HepG2 (cell line): ENCODE measurements around the gene ATP8B1. TPM values are rescaled to one million over a fixed set of nuclear protein-coding genes. Genes with fewer than 3 reads are reported as not detected.

Experiments
- ATAC-seq: fragments of 200-7000 bp; cut with Tn5 transposase; 3 replicates; pipeline ENCODE4 v1.9.1; 2020; ENCODE audit warnings: mild to moderate bottlenecking, moderate library complexity
- BruUV-seq: library from RNA; stranded (reverse); fragments of 400-500 nt; replicated peaks from 2 replicates; lab custom pipeline; 2021; lab: Mats Ljungman, UMichigan
- CTCF ChIA-PET: fragments of 300-600 bp; formaldehyde crosslinking; extraction: SDS; loops from one replicate; lab custom pipeline; 2021; ENCODE audit warnings: low total read pairs, inconsistent platforms, low intra/inter-chr PET ratio; lab: Yijun Ruan, JAX
- POLR2A ChIA-PET: fragments of 350-600 bp; sonication (Branson Sonifier 250); formaldehyde crosslinking; loops from one replicate; lab custom pipeline; 2020; ENCODE audit warnings: antibody characterized with exemption, inconsistent platforms; lab: Yijun Ruan, JAX
- DNase-seq: peaks from one replicate; pipeline ENCODE4 v3.0.0-alpha.2; 2015; ENCODE audit warnings: low spot score
- FAIRE-seq: peaks from 3 replicates; lab custom pipeline; 2011; peaks lifted over from hg19 to GRCh38; lab: Jason Lieb, UNC
- H2AFZ ChIP-seq: one replicate; pipeline ENCODE4 v1.6.1; 2011; ENCODE audit warnings: low read length, inconsistent platforms
- H3K27ac ChIP-seq: fragments of 300-600 bp; 3 replicates; pipeline ENCODE4 v1.8.0; 2011; ENCODE audit warnings: mixed run types, mild to moderate bottlenecking, mixed read lengths, low read length, inconsistent platforms; ENCODE audit not compliant: insufficient read depth; ENCODE audit errors: extremely low read length
- H3K27me3 ChIP-seq, 2 experiments: fragments of 200-600 bp in 1 of 2; 2 replicates in 1 of 2; 3 replicates in 1 of 2; pipeline versions ENCODE4 v1.6.0 to v1.8.0; 2011; ENCODE audit warnings: low read length in 2 of 2, mild to moderate bottlenecking in 2 of 2, moderate library complexity in 2 of 2, inconsistent platforms in 1 of 2; ENCODE audit not compliant: insufficient read depth in 2 of 2, control insufficient read depth in 1 of 2
- H3K36me3 ChIP-seq, 2 experiments: fragments of 200-600 bp in 1 of 2; replicated peaks in 1 of 2; 2 replicates in 1 of 2; 3 replicates in 1 of 2; pipeline versions ENCODE4 v1.5.1 to v1.8.0; 2011; ENCODE audit warnings: low read length in 2 of 2, inconsistent platforms in 1 of 2; ENCODE audit not compliant: insufficient read depth in 2 of 2, control insufficient read depth in 1 of 2
- H3K4me1 ChIP-seq: 2 replicates; pipeline ENCODE4 v1.5.1; 2012; ENCODE audit warnings: low read length, inconsistent platforms; ENCODE audit not compliant: insufficient read depth
- H3K4me2 ChIP-seq: 2 replicates; pipeline ENCODE4 v1.6.0; 2011; ENCODE audit warnings: low read depth, low read length, inconsistent platforms
- H3K4me3 ChIP-seq, 3 experiments: fragments of 200-600 bp in 1 of 3; sonication (generic), shearing (Covaris generic) in 1 of 3; replicated peaks in 1 of 3; 2 replicates each; pipeline ENCODE4 v1.5.1; 2011 to 2016; ENCODE audit warnings: low read length in 3 of 3, inconsistent platforms in 2 of 3, low read depth in 2 of 3, mild to moderate bottlenecking in 2 of 3, control low read depth in 1 of 3, mixed read lengths in 1 of 3; ENCODE audit not compliant: insufficient read depth in 1 of 3
- H3K79me2 ChIP-seq: one replicate; pipeline ENCODE4 v1.6.1; 2011; ENCODE audit warnings: low read length, inconsistent platforms; ENCODE audit not compliant: insufficient read depth
- H3K9ac ChIP-seq: 2 replicates; pipeline ENCODE4 v1.6.0; 2011; ENCODE audit warnings: mild to moderate bottlenecking, low read depth, low read length, inconsistent platforms; ENCODE audit not compliant: insufficient read depth
- H3K9me3 ChIP-seq: 2 replicates; pipeline ENCODE4 v1.5.1; 2012; ENCODE audit warnings: mild to moderate bottlenecking, low read length
- H4K20me1 ChIP-seq: 2 replicates; pipeline ENCODE4 v1.6.0; 2011; ENCODE audit warnings: inconsistent platforms, mild to moderate bottlenecking, low read length, moderate library complexity; ENCODE audit not compliant: insufficient read depth
- HNRNPLL ChIP-seq: fragments of 200-400 bp; formaldehyde crosslinking; IDR thresholded peaks from 2 replicates; pipeline ENCODE4 v1.6.1; 2017; ENCODE audit warnings: mild to moderate bottlenecking, low read depth, low read length; ENCODE audit not compliant: poor library complexity, severe bottlenecking
- KDM5B ChIP-seq: sonication (generic); formaldehyde crosslinking; IDR thresholded peaks from 2 replicates; pipeline ENCODE4 v1.4.0; 2020; ENCODE audit warnings: missing genetic modification reagents, mild to moderate bottlenecking, borderline replicate concordance
- MTF2 ChIP-seq: sonication (generic); formaldehyde crosslinking; IDR thresholded peaks from 2 replicates; pipeline ENCODE4 v1.5.0; 2020; ENCODE audit warnings: missing genetic modification reagents, borderline replicate concordance
- PCBP1 ChIP-seq: fragments of 200-400 bp; formaldehyde crosslinking; IDR thresholded peaks from 2 replicates; pipeline ENCODE4 v1.6.1; 2017; ENCODE audit warnings: mild to moderate bottlenecking, low read depth, low read length, borderline replicate concordance
- RBM39 ChIP-seq: fragments of 200-400 bp; formaldehyde crosslinking; IDR thresholded peaks from one replicate; pipeline ENCODE4 v1.6.1; 2018; ENCODE audit warnings: antibody characterized with exemption, mild to moderate bottlenecking, low read depth, low read length; ENCODE audit not compliant: poor library complexity, severe bottlenecking
- SRF ChIP-seq: IDR thresholded peaks from 2 replicates; pipeline ENCODE4 v1.6.1; 2011; ENCODE audit warnings: mild to moderate bottlenecking, low read depth, low read length, moderate library complexity
- ZNF607 ChIP-seq: sonication (generic); formaldehyde crosslinking; IDR thresholded peaks from 2 replicates; pipeline ENCODE4 v1.5.1; 2020; ENCODE audit warnings: missing genetic modification reagents, mild to moderate bottlenecking, borderline replicate concordance
- ZNF777 ChIP-seq: sonication (generic); formaldehyde crosslinking; IDR thresholded peaks from 2 replicates; pipeline ENCODE4 v1.4.0; 2020; ENCODE audit warnings: missing genetic modification reagents
- WGBS: methylation state at CpG from one replicate; pipeline ENCODE4 v1.1.6; 2017; ENCODE audit warnings: low lambda C conversion rate; 5-methylcytosine and 5-hydroxymethylcytosine counted together
- in situ Hi-C: cut with HindIII; loops from 2 replicates; pipeline ENCODE4 v1.10.0; 2017; ENCODE audit warnings: low pct_unique_long_range_greater_than_20kb; ENCODE audit not compliant: extremely low pct_ligation_motif_present
- intact Hi-C: fragments of 100-400 bp; cut with micrococcal nuclease; formaldehyde crosslinking; loops from one replicate; pipeline ENCODE4 v1.10.0; 2022; ENCODE audit not compliant: unreplicated experiment
- polyA plus RNA-seq, 8 experiments: library from polyadenylated mRNA; depleted of rRNA in 3 of 8; stranded (reverse) in 7 of 8; unstranded in 1 of 8; fragments of >200 nt; fragmentation: Illumina TruSeq in 4 of 8; extraction: Trizol in 4 of 8; gene quantifications; 2 replicates each; pipeline versions ENCODE4 v1.2.1 to v1.2.3, GENCODE V29; 2011 to 2016; ENCODE audit warnings: low read depth in 4 of 8, missing spikeins in 1 of 8, mixed read lengths in 1 of 8; ENCODE audit not compliant: insufficient read depth in 1 of 8
- total RNA-seq, 5 experiments: library from RNA; depleted of rRNA; stranded (reverse); fragments of >200 nt; fragmentation: Illumina TruSeq; extraction: Trizol; gene quantifications; 2 replicates each; pipeline ENCODE4 v1.2.3, GENCODE V29; 2016; ENCODE audit warnings: low read depth in 1 of 5
- TF ChIP-seq, protein P1 (sequence below): sonication (generic); formaldehyde crosslinking; IDR thresholded peaks from 2 replicates; pipeline ENCODE4 v1.4.0; 2020; ENCODE audit warnings: missing genetic modification reagents, mild to moderate bottlenecking, borderline replicate concordance
- TF ChIP-seq, protein P2 (sequence below): IDR thresholded peaks from 2 replicates; pipeline ENCODE4 v1.6.1; 2016; ENCODE audit warnings: mild to moderate bottlenecking, missing biosample characterization, missing genetic modification reagents
- TF ChIP-seq, protein P3 (sequence below): IDR thresholded peaks from 2 replicates; pipeline ENCODE4 v1.6.1; 2012; ENCODE audit warnings: inconsistent platforms
- TF ChIP-seq, protein P4 (sequence below): sonication (generic); formaldehyde crosslinking; IDR thresholded peaks from 2 replicates; pipeline ENCODE4 v1.5.0; 2020; ENCODE audit warnings: mild to moderate bottlenecking, missing genetic modification reagents, borderline replicate concordance

Gene ATP8B1
- total and polyA plus RNA-seq, 2 of the 13 experiments (the other 11 are each of a cell fraction or from before 2014, with no cell fraction given), result 2.8 to 4.0 TPM

DNA sequence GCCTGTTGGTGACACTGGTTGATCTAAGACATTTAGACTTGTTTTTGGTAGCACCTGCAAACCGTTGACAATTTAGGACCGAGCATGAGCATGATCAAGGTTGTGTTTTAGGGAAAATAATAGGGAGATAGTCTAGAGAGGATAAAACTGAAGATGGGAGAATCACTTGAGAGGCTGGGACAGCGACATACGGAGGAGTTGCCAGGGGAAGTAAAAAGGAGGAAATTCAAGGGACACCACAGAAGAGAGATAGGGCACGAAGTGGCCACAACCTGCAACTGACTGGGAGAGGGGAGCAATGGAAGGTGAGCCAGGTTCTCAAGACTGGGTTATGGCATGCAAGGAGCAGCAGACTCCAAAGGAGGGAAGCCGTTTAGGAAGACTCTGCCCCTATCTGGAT lies 1.4 kb upstream of the ATP8B1 start (continued):
- TF ChIP-seq, protein P1, sequence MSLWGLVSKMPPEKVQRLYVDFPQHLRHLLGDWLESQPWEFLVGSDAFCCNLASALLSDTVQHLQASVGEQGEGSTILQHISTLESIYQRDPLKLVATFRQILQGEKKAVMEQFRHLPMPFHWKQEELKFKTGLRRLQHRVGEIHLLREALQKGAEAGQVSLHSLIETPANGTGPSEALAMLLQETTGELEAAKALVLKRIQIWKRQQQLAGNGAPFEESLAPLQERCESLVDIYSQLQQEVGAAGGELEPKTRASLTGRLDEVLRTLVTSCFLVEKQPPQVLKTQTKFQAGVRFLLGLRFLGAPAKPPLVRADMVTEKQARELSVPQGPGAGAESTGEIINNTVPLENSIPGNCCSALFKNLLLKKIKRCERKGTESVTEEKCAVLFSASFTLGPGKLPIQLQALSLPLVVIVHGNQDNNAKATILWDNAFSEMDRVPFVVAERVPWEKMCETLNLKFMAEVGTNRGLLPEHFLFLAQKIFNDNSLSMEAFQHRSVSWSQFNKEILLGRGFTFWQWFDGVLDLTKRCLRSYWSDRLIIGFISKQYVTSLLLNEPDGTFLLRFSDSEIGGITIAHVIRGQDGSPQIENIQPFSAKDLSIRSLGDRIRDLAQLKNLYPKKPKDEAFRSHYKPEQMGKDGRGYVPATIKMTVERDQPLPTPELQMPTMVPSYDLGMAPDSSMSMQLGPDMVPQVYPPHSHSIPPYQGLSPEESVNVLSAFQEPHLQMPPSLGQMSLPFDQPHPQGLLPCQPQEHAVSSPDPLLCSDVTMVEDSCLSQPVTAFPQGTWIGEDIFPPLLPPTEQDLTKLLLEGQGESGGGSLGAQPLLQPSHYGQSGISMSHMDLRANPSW (CRISPR knock-in tag), result no peak

DNA sequence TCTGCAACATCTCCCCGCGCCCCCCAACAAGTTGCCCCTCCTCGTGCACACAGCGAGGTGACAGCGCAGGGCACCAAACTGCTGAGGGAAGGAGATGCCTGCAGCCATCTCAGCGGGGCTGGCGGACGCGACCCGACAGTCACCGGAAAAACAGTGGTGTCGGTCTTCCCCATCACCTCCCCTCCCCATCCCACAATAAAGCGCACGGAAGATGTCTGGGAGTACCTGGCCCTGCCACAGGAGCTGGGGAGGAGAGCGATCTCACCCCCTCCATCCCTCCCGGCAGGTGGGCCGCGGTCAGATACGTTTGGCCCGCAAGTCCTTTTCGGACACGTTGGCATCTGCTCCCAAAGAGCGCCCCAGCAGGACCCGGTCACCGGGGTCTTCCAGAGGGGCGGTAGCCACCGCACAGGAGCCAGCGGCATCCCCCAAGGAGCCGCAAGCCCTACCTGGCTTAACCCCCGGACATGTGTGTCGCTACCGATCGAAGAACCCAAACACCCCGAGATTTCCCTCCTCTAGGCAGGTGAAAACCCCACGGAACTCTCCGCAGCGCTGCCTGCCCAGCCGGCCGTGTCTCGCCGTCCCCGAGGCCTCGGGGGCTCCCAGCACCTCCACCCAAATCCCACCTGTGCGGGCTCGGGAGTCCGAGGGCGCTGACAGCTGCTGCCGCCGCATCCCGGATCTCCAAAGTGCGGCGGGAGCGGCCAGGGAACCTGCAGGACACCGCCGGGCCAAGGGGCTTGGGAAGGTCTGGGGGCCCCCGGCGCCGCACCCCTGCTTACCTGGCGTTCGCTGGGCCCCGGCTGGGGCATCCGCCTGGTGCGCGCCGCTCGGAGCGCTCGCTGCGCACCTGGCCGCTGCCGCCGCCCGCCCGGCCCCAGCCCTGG lies 657 bp downstream of the ATP8B1 start:
- Histone ChIP-seq H3K4me2 (peak overlapping the region; percentile 80), H3K4me3 (peak overlapping the region; percentile 61 to 88 (median 76)), H3K4me1 (peaks cover 48% of the 10 kb centered on the region), H3K9ac (peak overlapping the region; percentile 55), H3K79me2 (peaks cover 7% of the 10 kb centered on the region), H3K27ac (no peak overlapping the region), H3K9me3 (no peaks in the 10 kb centered on the region), H3K36me3 (no peaks in the 10 kb centered on the region), H4K20me1 (no peaks in the 10 kb centered on the region), H3K27me3 (peaks cover 2 to 10% of the 10 kb centered on the region in 2 experiments; a peak in 2 of 5 replicates), H2AFZ (no peak overlapping the region)
- WGBS, result 1% methylated on average over 14 of the region's 74 CpGs
- intact Hi-C loops, result loop anchor here (1.0 to 10.0 kb wide), 2 partner anchors 20 to 52 kb away; no protein-coding TSS in a partner anchor
- ATAC-seq, result peak; percentile 5; the same call in 1 of the 3 replicates
- no peak for DNase-seq
- POLR2A ChIA-PET, result interaction anchor here (0.8 to 1.2 kb wide), 3 partner anchors 22 to 65 kb away, joined by 3 to 4 read pairs (median 3); no protein-coding TSS in a partner anchor
- CTCF ChIA-PET, result no interaction called here
- in situ Hi-C loops, result no loop called here
- FAIRE-seq, result no peak
- no TSS peak for BruUV-seq
- TF ChIP-seq, protein P2, sequence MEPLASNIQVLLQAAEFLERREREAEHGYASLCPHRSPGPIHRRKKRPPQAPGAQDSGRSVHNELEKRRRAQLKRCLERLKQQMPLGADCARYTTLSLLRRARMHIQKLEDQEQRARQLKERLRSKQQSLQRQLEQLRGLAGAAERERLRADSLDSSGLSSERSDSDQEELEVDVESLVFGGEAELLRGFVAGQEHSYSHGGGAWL (CRISPR knock-in tag), result 0 out of 2 replicates have a peak, but pooled peaks have one; percentile 46
- TF ChIP-seq, protein P3, sequence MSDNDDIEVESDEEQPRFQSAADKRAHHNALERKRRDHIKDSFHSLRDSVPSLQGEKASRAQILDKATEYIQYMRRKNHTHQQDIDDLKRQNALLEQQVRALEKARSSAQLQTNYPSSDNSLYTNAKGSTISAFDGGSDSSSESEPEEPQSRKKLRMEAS, result peak; percentile 22; the same call in 1 of the 2 replicates
- peak; percentile 77; the same call in 1 of the 2 replicates for TF ChIP-seq MTF2 (CRISPR knock-in tag)
- 0 out of 2 replicates have a peak, but pooled peaks have one; percentile 23 for TF ChIP-seq KDM5B (CRISPR knock-in tag)
- TF ChIP-seq SRF, result no peak
- TF ChIP-seq PCBP1, result peak; percentile 56; the same call in 1 of the 2 replicates
- peak; percentile 81 for TF ChIP-seq ZNF777 (CRISPR knock-in tag)
- peak; percentile 92 for TF ChIP-seq HNRNPLL
- TF ChIP-seq RBM39, result peak; percentile 11
- TF ChIP-seq, protein P4, sequence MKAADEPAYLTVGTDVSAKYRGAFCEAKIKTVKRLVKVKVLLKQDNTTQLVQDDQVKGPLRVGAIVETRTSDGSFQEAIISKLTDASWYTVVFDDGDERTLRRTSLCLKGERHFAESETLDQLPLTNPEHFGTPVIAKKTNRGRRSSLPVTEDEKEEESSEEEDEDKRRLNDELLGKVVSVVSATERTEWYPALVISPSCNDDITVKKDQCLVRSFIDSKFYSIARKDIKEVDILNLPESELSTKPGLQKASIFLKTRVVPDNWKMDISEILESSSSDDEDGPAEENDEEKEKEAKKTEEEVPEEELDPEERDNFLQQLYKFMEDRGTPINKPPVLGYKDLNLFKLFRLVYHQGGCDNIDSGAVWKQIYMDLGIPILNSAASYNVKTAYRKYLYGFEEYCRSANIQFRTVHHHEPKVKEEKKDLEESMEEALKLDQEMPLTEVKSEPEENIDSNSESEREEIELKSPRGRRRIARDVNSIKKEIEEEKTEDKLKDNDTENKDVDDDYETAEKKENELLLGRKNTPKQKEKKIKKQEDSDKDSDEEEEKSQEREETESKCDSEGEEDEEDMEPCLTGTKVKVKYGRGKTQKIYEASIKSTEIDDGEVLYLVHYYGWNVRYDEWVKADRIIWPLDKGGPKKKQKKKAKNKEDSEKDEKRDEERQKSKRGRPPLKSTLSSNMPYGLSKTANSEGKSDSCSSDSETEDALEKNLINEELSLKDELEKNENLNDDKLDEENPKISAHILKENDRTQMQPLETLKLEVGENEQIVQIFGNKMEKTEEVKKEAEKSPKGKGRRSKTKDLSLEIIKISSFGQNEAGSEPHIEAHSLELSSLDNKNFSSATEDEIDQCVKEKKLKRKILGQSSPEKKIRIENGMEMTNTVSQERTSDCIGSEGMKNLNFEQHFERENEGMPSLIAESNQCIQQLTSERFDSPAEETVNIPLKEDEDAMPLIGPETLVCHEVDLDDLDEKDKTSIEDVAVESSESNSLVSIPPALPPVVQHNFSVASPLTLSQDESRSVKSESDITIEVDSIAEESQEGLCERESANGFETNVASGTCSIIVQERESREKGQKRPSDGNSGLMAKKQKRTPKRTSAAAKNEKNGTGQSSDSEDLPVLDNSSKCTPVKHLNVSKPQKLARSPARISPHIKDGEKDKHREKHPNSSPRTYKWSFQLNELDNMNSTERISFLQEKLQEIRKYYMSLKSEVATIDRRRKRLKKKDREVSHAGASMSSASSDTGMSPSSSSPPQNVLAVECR, result 0 out of 2 replicates have a peak, but pooled peaks have one; percentile 5
- TF ChIP-seq ZNF607, result 0 out of 2 replicates have a peak, but pooled peaks have one; percentile 18
